NCI-H2171 treated with DMSO at 0.1 percent for 48 hours (cell line): Measurements from ENCODE around the gene ITK.
A peak's percentile ranks its signal among the peaks of the same experiment; 100 is the strongest.

Experiments
- DNase-seq: peaks from one replicate; lab custom pipeline; 2025; lab: John Stamatoyannopoulos, UW

Gene ITK

DNA sequence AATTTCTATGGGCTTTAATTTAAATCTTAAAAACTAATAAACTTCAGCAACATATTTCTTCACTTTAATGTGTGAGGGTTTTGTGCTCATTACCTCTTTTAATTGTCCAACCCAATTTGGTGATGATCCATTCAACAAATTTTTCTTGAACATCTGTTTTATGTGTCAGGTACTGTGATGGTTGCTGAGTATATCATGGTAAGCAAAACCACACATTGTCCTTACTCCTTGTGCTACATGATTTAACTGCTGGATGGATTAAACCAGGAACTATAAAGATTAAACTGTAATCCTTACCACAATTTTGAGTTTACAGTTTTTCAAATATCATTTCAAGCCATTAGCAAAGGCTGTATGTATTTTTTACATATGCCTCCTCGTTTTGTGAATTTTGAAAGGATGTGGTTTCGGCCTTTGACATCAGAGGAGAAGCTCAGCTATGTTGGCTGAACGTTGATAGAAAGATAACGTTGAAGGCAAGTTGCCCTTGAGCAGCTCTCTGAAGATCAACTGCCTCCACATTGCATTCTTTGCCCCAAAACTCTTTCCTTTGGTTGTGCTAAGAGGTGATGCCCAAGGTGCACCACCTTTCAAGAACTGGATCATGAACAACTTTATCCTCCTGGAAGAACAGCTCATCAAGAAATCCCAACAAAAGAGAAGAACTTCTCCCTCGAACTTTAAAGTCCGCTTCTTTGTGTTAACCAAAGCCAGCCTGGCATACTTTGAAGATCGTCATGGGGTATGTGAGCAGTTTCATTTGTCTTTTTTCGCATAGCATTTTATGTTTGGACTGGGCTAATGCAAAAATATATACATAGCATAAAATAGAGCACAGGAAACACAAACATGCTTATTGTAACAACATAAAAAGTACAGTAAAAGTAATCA, at the start of gene ITK:
Gene ITK (plus strand): TSS at position 467 of the 891 bp plus-strand sequence. CDS start 138 bp downstream, at position 605.
- DNase-seq: no peak

DNA sequence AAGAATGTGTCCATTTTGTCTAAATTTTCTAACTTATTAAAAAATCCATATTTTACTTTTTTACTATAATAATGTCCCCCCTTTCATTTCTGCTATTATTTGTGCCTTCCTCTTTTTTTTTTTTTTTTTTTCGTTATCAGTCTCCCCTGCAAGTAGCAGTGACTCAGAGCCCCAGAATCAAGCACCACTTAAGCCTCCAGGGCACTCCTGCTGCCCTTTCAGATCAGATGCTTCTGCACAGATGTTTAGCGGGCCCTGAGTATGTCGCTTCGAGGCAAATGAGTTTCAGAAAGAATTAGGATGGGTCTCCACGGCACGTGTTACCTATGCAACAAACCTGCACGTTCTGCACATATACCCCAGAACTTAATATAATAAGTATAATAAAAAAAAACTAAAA, 49.7 kb upstream of the ITK start:
- DNase-seq: peak; percentile 26

DNA sequence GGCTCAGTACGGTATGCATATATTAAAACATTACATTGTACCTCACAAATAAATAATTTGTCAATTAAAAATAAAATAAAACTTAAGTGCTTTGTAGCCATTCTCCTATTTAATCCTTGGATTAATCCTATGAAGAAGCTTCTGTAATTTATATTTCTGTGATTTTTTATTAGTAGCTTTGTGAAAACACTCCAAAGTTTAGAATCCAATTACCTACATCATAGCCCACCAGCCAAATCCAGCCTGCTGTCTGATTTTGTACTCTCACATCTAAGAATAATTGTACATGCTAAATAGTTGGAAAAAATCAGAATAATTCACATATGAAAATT, 48.4 kb upstream of the ITK start:
- no peak for DNase-seq

- DNase-seq: no peak
Observed at GRCh38 chr5:157137691-157138090, 42.9 kb upstream of the ITK start.

DNA sequence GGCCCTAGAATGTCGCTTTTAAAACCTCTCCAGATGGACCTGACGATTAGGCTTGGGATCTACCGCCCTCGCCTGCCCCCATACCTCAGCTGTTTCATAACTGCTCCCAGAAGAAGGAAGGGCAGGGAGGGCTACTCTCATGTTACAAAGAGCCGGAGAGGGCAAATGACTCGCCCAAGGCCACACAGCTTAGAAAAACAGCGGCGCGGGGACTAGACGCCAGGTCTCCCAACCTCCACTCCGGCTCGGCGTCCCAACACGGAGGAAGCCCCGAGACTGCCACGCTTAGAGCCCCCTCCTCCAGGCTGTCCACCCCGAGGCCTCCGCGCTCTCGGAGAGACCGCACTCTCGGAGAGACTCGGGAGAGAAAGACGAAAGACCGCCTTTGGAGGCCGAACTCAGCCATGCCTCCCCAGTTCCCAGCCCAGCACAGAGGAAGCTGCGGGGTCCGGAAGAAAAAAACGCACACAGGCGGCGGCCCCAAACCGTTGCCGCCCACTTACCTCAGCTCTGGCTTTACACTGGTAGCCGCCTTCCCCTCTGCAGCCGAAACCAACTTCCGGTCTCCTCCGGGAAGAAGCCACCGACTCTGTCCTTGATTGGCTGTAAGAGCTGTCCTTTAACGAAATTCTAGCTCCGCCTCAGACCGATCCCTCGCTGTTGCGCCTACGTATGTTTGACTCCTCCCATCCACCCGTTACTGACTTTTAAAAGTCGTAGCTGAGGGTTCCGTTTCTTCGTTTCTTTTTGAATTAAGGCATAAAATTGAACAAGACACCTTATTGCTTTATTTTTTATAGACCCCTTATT, 38.1 kb upstream of the ITK start, which contains the start of gene MED7:
Gene MED7 (minus strand): TSS at position 549 of the 810 bp plus-strand sequence. CDS start 3,434 bp downstream, outside the sequence.
- peak; percentile 95 for DNase-seq

DNA sequence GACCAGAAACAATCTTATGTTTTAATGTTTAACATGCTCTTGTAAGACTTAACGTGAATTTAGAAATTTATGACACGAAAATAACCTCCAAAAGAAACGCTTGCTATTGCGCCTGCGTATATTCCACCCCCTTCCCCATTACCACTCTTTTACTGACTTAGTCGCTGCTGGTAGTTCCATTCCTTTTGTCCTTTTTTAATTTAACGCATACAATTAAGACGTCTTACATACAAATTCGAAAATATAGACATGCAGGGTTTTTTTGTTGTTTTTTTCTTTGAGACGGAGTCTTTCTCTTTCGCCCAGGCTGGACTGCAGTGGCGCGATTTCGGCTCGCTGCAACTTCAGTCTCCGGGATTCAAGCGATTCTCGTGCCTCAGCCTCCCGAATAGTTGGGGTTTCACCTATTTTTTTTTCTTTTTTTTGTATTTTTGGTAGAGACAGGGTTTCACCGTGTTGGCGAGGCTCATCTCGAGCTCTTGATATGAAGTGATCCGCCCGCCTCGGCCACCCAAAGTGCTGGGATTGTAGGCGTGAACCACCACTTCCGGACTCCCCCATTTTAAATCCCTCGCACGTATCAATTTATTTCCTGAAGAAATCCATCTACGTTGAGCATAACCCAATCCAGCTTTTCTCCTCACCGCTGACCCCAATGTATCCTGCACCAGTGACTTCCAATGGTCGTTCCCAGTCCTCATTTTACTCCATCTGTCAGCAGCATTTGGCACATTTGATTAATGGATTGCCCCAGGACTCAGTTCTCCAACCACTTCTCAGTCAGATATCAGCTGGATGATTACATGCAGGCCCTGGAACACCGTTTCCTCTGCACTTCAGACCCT, 37.3 kb upstream of the ITK start:
- peak; percentile 80 for DNase-seq

DNA sequence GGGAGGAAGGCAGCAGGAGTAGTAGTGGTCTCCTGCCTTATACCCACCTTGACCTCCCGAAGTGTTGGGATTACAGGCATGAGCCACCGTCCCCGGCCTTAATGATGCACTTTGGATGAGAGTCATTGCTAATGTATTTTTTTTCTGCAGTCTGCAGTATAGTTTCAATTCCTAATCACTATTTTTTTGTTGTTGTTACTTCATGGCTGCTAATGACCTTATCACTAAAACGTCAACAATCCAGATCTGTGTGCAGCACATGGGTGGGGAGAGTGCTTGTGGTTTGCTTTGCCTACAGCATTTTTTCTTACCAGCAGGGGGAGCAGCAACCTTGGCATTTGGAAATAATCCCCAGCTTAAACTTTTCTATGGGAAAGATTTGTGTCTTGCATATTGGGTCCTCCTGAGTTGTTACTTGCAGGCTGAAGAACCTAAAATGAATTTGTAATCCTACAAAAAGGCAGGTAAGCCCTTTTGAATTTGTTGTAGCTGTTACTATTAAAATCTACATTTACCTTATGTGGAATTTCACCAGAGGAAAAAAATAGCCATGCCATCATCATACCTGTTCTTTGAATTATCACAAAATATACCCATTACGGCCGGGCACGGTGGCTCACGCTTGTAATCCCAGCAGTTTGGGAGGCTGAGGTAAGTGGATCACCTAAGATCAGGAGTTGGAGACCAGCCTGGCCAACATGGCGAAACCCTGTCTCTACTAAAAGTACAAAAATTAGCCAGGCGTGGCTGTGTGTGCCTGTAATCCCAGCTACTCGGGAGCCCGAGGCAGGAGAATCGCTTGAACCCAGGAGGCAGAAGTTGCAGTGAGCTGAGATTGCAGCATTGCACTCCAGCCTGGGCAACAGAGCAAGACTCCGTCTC, 31.7 kb upstream of the ITK start:
- DNase-seq: peak; percentile 51

- no peak for DNase-seq
Observed at GRCh38 chr5:157150995-157151394, 29.6 kb upstream of the ITK start.

GRCh38 chr5:157155297-157155696, 25.3 kb upstream of the ITK start:
- DNase-seq: no peak

GRCh38 chr5:157157293-157157891, 23.2 kb upstream of the ITK start:
- DNase-seq: no peak

- DNase-seq: no peak
Observed at GRCh38 chr5:157159209-157159751, 21.4 kb upstream of the ITK start.

DNA sequence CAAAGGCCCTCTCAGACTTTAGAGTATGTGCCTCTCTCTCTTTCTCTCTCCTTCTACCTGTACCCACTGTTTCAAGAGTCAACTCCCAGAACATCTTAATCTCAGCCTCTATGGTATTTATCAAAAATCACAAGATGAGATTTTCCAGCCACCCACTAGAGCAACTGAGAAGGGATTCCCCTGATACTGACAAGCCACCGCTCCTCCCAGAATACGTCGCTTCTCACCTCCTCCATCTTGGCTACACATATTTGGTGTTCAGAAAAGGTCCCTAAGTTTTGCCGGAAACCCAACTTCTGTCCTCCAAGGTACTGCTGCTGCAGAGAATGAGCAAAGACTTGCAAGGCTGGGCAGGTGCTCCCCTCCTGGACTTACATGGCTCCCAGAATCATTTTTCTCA, 20.6 kb upstream of the ITK start:
- DNase-seq: no peak

GRCh38 chr5:157161996-157162395, 18.6 kb upstream of the ITK start:
- DNase-seq: no peak

DNA sequence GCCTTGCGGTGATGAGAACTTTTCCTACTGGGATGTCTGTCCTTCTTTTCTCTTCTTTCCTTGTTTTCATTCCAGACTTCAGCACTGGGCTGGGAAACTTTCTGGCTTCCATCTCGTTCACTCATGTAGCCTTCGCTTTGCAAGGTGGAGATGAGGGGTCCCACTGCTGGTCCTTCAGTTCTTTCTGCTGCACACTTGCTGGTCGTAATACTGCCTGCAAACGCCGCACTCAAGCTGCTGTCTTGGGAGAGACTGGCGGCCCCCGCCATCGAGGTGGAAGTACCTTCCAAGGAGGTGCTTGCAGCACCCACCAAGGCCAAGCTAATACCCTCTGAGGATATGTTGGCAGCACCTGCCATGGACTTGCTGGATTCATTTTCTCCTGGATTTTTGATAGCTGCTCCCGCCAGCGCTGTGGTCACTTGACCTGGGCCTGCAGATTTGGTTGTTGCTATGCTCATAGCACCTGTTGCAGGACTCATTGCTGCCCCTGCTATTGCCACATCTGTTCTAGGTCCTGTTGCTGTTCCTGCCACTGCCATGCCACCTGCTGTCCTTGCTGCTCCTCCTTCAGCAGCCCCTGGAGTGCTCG, 17.6 kb upstream of the ITK start:
- DNase-seq: no peak

DNA sequence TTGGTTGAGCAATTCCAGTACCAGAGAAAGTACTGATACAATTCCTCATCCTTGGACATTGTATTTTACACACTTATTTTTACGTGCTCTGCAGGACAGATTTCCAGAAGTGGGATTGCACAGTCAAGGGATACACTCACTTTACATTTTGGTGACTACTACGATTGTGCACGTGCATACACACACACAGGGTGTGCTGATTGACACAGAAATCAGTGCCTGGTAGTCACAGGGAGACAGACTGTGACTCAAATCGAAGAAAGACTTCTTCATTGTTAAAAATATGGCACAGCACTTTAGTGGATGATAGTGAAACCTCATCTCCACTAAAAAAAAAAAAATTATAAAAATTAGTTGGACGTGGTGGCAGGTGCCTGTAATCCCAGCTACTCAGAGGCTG, 16.1 kb upstream of the ITK start:
- no peak for DNase-seq

DNA sequence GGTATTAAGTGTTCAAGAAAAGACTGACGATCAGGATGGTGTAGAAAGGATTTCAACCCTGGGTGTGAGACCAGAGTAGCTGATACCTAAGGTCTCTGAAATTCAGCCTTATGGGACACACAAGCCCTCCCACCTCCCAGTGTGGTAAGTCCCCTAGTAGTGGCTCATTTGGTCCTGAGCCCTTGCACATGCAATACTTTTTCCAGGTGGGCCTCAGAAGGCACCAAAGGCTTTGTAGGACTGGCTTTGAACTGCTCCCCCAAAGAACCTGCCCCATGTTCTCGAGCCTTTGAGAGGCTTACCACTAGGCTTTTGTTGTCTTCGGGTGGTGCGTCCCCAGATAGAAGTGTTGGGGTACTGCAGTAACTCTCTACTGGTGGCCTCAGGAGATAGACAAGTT, 15.4 kb upstream of the ITK start:
- no peak for DNase-seq

GRCh38 chr5:157165668-157166067, 15.0 kb upstream of the ITK start:
- DNase-seq: no peak

- no peak for DNase-seq
Observed at GRCh38 chr5:157166214-157167213, 14.1 kb upstream of the ITK start, which contains the start of gene GARIN3. TSS of gene GARIN3 (minus strand) at chr5:157166264. CDS start at chr5:157166168, 96 bp downstream.

DNA sequence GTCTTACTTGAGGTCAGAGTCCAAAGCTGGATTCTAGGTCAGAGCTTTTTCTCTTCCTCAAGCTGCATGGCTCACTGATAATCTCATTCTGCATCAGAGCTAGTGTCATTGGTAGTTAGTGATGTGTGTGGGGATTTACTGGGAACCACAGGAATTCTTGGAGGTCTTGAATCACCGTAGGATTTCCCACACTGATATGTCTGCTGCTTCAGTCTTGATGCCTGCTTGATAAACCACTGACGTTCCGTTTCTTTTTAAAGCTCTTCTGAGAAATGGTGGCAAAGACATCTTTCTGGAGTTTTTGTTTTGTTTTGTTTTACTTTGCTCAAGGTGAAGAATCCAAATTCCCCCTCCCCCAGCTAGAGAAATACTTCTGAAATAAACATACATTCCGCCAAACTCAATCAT, 13.4 kb upstream of the ITK start:
- no peak for DNase-seq
